ENCODE measurements around the gene ATG14.

- no peak for TF ChIP-seq CTCF (conservative IDR thresholded peaks at IDR 0.05; ENCODE audit: low read length)
- no peak for TF ChIP-seq EZH2phosphoT487 (IDR thresholded peaks at IDR 0.05; ENCODE audit: borderline replicate concordance)
Observed at GRCh38 chr14:55366271-55366670, 45.4 kb downstream of the ATG14 start.
